T-cell (primary cell): ENCODE results near the gene TRMT112. TPM values are rescaled to one million over a fixed set of nuclear protein-coding genes. Genes with fewer than 3 reads are reported as not detected.

Source experiments
- ATAC-seq, 4 experiments: fragments of 200-7000 bp in 3 of 4; fragments of 150-1000 bp in 1 of 4; cut with Tn5 transposase; replicated peaks in 1 of 4; 1 replicate in 3 of 4; 2 replicates in 1 of 4; pipeline ENCODE4 v1.10.0; 2021; ENCODE audit warnings: moderate library complexity in 3 of 4, mild to moderate bottlenecking in 2 of 4, moderate number of reproducible peaks in 1 of 4
- CTCF ChIA-PET, 2 donors: fragments of 300-600 bp; sonication (Branson Sonifier 250); formaldehyde crosslinking; loops; one replicate each; lab custom pipeline; 2022; ENCODE audit warnings: antibody characterized with exemption in 2 of 2; lab: Charles Lee
- POLR2A ChIA-PET, 2 donors: fragments of 300-600 bp; sonication (Branson Sonifier 250); formaldehyde crosslinking; loops; one replicate each; lab custom pipeline; 2022; ENCODE audit warnings: antibody characterized with exemption in 2 of 2; lab: Charles Lee
- DNase-seq, 35 experiments: peaks; one replicate each; pipeline versions ENCODE4 v3.0.0 to v3.0.0-alpha.2; 2013 to 2023
- H3K27ac ChIP-seq: one replicate; pipeline ENCODE4 v1.5.1; 2013; ENCODE audit warnings: low read length
- H3K27me3 ChIP-seq, 2 experiments: replicated peaks in 1 of 2; 1 replicate in 1 of 2; 2 replicates in 1 of 2; pipeline versions ENCODE4 v1.6.1 to v1.7.0; 2013; ENCODE audit warnings: low read length in 1 of 2, mixed read lengths in 1 of 2; ENCODE audit not compliant: control insufficient read depth in 2 of 2, insufficient read depth in 2 of 2; ENCODE audit errors: extremely low read depth in 1 of 2
- H3K36me3 ChIP-seq, 2 donors: 1 replicate in 1 of 2; 2 replicates in 1 of 2; pipeline versions ENCODE4 v1.6.1 to v1.7.0; 2013; ENCODE audit warnings: low read length in 1 of 2; ENCODE audit not compliant: control insufficient read depth in 2 of 2, insufficient read depth in 1 of 2; ENCODE audit errors: extremely low read depth in 1 of 2
- H3K4me1 ChIP-seq, 2 experiments: 1 replicate in 1 of 2; 2 replicates in 1 of 2; pipeline versions ENCODE4 v1.6.1 to v1.7.0; 2013; ENCODE audit warnings: low read length in 2 of 2, mixed read lengths in 1 of 2; ENCODE audit not compliant: insufficient read depth in 2 of 2, control insufficient read depth in 1 of 2; ENCODE audit errors: extremely low read depth in 1 of 2
- H3K4me3 ChIP-seq, 2 donors: 1 replicate in 1 of 2; 2 replicates in 1 of 2; pipeline versions ENCODE4 v1.5.1 to v1.7.0; 2013; ENCODE audit warnings: mild to moderate bottlenecking in 2 of 2, low read length in 1 of 2, moderate library complexity in 1 of 2; ENCODE audit not compliant: control insufficient read depth in 1 of 2; ENCODE audit errors: extremely low read depth in 1 of 2
- H3K9me3 ChIP-seq: 2 replicates; pipeline ENCODE4 v1.7.0; 2013
- H3K27ac Mint-ChIP-seq, 2 donors: one replicate each; pipeline ENCODE4 v1.8.0; 2020 to 2021; ENCODE audit warnings: mild to moderate bottlenecking in 2 of 2, mixed read lengths in 2 of 2
- H3K27me3 Mint-ChIP-seq, 2 donors: one replicate each; pipeline ENCODE4 v1.8.0; 2021 to 2022; ENCODE audit warnings: mixed read lengths in 2 of 2
- H3K36me3 Mint-ChIP-seq: one replicate; pipeline ENCODE4 v1.8.0; 2021; ENCODE audit warnings: mixed read lengths
- H3K4me1 Mint-ChIP-seq, 3 donors: one replicate each; pipeline ENCODE4 v1.8.0; 2020 to 2022; ENCODE audit warnings: mixed read lengths in 3 of 3, mild to moderate bottlenecking in 1 of 3
- H3K4me3 Mint-ChIP-seq, 3 donors: one replicate each; pipeline ENCODE4 v1.8.0; 2020 to 2022; ENCODE audit warnings: mild to moderate bottlenecking in 3 of 3, mixed read lengths in 3 of 3, moderate library complexity in 3 of 3
- H3K9me3 Mint-ChIP-seq, 3 donors: one replicate each; pipeline ENCODE4 v1.8.0; 2020 to 2022; ENCODE audit warnings: mixed read lengths in 3 of 3
- WGBS: methylation state at CpG from one replicate; pipeline ENCODE4 v1.1.5; 2013; ENCODE audit warnings: missing lambda C conversion rate; ENCODE audit not compliant: insufficient coverage; 5-methylcytosine and 5-hydroxymethylcytosine counted together
- total RNA-seq, 35 experiments: library from RNA in 6 of 35; stranded (reverse) in 6 of 35; fragments of 120-200 nt in 1 of 35; gene quantifications; one replicate each; pipeline versions ENCODE4 v1.2.1 to v1.2.4 and lab custom pipeline; 2013 to 2026

The TRMT112 gene
- total RNA-seq, 5 donors from 2014 or later (not counting 1 experiment from before 2014, with no cell fraction given), result 104 to 177 (median 151) TPM

- POLR2A ChIA-PET, result no interaction called here
- Mint-ChIP-seq H3K27me3 (peaks cover 29 to 36% of the 10 kb centered on the region in 2 donors), H3K27ac (no peak overlapping the region), H3K4me3 (peak overlapping the region; percentile 57 to 73 (median 72)), H3K36me3 (no peaks in the 10 kb centered on the region), H3K9me3 (no peaks in the 10 kb centered on the region), H3K4me1 (peaks cover 13 to 20% (median 14%) of the 10 kb centered on the region in 3 donors)
- CTCF ChIA-PET, result no interaction called here
- Histone ChIP-seq H3K27ac (no peak overlapping the region), H3K9me3 (no peaks in the 10 kb centered on the region), H3K36me3 (no peaks in the 10 kb centered on the region), H3K4me3 (no peak overlapping the region), H3K4me1 (peaks cover 4 to 26% of the 10 kb centered on the region in 2 experiments), H3K27me3 (peaks cover 5 to 56% of the 10 kb centered on the region in 2 experiments)
- DNase-seq (no peak), ATAC-seq (no peak)
- WGBS, result 63% methylated on average over 9 of the region's 10 CpGs
Measured at GRCh38 chr11:64290352-64291261, 26.8 kb downstream of the TRMT112 start.

- WGBS, result 92% methylated on average over 9 of the region's 13 CpGs
- no peak overlapping the region for H3K27ac Mint-ChIP-seq
Measured at GRCh38 chr11:64289002-64289564, 28.3 kb downstream of the TRMT112 start.

GRCh38 chr11:64288353-64288750 lies 29.0 kb downstream of the TRMT112 start:
- H3K27ac ChIP-seq, result no peak overlapping the region
- ATAC-seq (no peak), DNase-seq (no peak)
- no peak overlapping the region for H3K27ac Mint-ChIP-seq
- no peaks in the 10 kb centered on the region for H3K9me3 ChIP-seq
- peaks cover 4 to 34% of the 10 kb centered on the region in 2 experiments for H3K27me3 ChIP-seq
- no peaks in the 10 kb centered on the region for H3K36me3 Mint-ChIP-seq
- H3K4me3 Mint-ChIP-seq, result no peak overlapping the region
- peaks cover 10 to 16% of the 10 kb centered on the region in 2 donors for H3K27me3 Mint-ChIP-seq
- no peaks in the 10 kb centered on the region for H3K9me3 Mint-ChIP-seq
- H3K4me3 ChIP-seq, result no peak overlapping the region
- H3K4me1 ChIP-seq, result peaks cover 7 to 41% of the 10 kb centered on the region in 2 experiments
- POLR2A ChIA-PET, result no interaction called here
- 87% methylated on average over 5 of the region's 9 CpGs for WGBS
- no peaks in the 10 kb centered on the region for H3K36me3 ChIP-seq
- H3K4me1 Mint-ChIP-seq, result peaks cover 19 to 27% (median 19%) of the 10 kb centered on the region in 3 donors
- CTCF ChIA-PET, result no interaction called here

More at GRCh38 chr11:64289002-64289564, 28.3 kb downstream of the TRMT112 start:
- Mint-ChIP-seq H3K4me3 (no peak overlapping the region), H3K9me3 (no peaks in the 10 kb centered on the region), H3K27me3 (peaks cover 18 to 24% of the 10 kb centered on the region in 2 donors), H3K36me3 (no peaks in the 10 kb centered on the region), H3K4me1 (peaks cover 13 to 22% (median 14%) of the 10 kb centered on the region in 3 donors)
- CTCF ChIA-PET, result no interaction called here
- Histone ChIP-seq H3K9me3 (no peaks in the 10 kb centered on the region), H3K4me1 (peaks cover 4 to 34% of the 10 kb centered on the region in 2 experiments), H3K36me3 (no peaks in the 10 kb centered on the region), H3K27ac (no peak overlapping the region), H3K4me3 (no peak overlapping the region), H3K27me3 (peaks cover 4 to 41% of the 10 kb centered on the region in 2 experiments)
- ATAC-seq (no peak), DNase-seq (no peak)
- POLR2A ChIA-PET, result no interaction called here

- WGBS, result 95% methylated on average over 32 of the region's 33 CpGs
- DNase-seq (no peak), ATAC-seq (no peak)
- peaks cover 23 to 29% (median 24%) of the 10 kb centered on the region in 3 donors for H3K4me1 Mint-ChIP-seq
- no peak overlapping the region for H3K4me3 Mint-ChIP-seq
- no peak overlapping the region for H3K4me3 ChIP-seq
- ChIA-PET CTCF (no interaction called here), POLR2A (no interaction called here)
- no peak overlapping the region for H3K27ac ChIP-seq
- peaks cover 5 to 11% of the 10 kb centered on the region in 2 donors for H3K27me3 Mint-ChIP-seq
- H3K36me3 Mint-ChIP-seq, result no peaks in the 10 kb centered on the region
- H3K9me3 ChIP-seq, result no peaks in the 10 kb centered on the region
- H3K4me1 ChIP-seq, result peaks cover 7 to 47% of the 10 kb centered on the region in 2 experiments
- no peaks in the 10 kb centered on the region for H3K9me3 Mint-ChIP-seq
- H3K36me3 ChIP-seq, result peaks cover 0 to 2% of the 10 kb centered on the region in 2 donors
- no peak overlapping the region for H3K27ac Mint-ChIP-seq
- H3K27me3 ChIP-seq, result peaks cover 4 to 28% of the 10 kb centered on the region in 2 experiments
Measured at GRCh38 chr11:64287676-64288352, 29.5 kb downstream of the TRMT112 start.

- ATAC-seq (no peak), DNase-seq (no peak)
- H3K36me3 ChIP-seq, result peaks cover 0 to 7% of the 10 kb centered on the region in 2 donors
- no peak overlapping the region for H3K4me3 ChIP-seq
- H3K4me1 ChIP-seq, result peaks cover 4 to 42% of the 10 kb centered on the region in 2 experiments
- no peak overlapping the region for H3K27ac ChIP-seq
- Mint-ChIP-seq H3K27ac (peak overlapping the region; percentile 70 to 84), H3K9me3 (no peaks in the 10 kb centered on the region), H3K4me3 (peak overlapping the region; percentile 67 to 84 (median 74)), H3K27me3 (peaks cover 5 to 7% of the 10 kb centered on the region in 2 donors), H3K36me3 (no peaks in the 10 kb centered on the region), H3K4me1 (peaks cover 25 to 28% (median 26%) of the 10 kb centered on the region in 3 donors)
- H3K27me3 ChIP-seq, result peaks cover 4 to 21% of the 10 kb centered on the region in 2 experiments
- WGBS, result 95% methylated on average over 6 of the region's 9 CpGs
- POLR2A ChIA-PET, result interaction anchor here in 1 of 2 donors (0.6 kb wide), 1 partner anchor 639 kb away, joined by 5 read pairs; no protein-coding TSS in a partner anchor
- CTCF ChIA-PET, result interaction anchor here in 1 of 2 donors (3.0 kb wide), 1 partner anchor 14 kb away, joined by 13 read pairs; the partner anchor contains the start of gene CATSPERZ
- H3K9me3 ChIP-seq, result no peaks in the 10 kb centered on the region
Measured at GRCh38 chr11:64286801-64287159, 30.6 kb downstream of the TRMT112 start.
